A549 (cell line): ENCODE data around the gene LARGE1.
A peak's percentile ranks its signal among the peaks of the same experiment; 100 is the strongest.

Experiments used
- CHD2 ChIP-seq: fragments of 150-350 bp; IDR thresholded peaks from 2 replicates; pipeline ENCODE4 v1.6.1; 2014; ENCODE audit warnings: low read length; ENCODE audit not compliant: partially characterized antibody
- EP300 ChIP-seq, 2 experiments: fragments of >200 bp; sonication (Bioruptor Twin); formaldehyde crosslinking; IDR thresholded peaks; 2 replicates in 1 of 2; 3 replicates in 1 of 2; pipeline ENCODE4 v1.6.1; 2016 to 2017
- FOSL2 ChIP-seq, 2 experiments: fragments of 450-650 bp in 1 of 2; fragments of >200 bp in 1 of 2; sonication (Bioruptor Twin) in 1 of 2; formaldehyde crosslinking; IDR thresholded peaks; 2 replicates each; pipeline versions ENCODE4 v1.5.0 to v1.6.1; 2016 to 2020; ENCODE audit warnings: mild to moderate bottlenecking in 1 of 2, moderate library complexity in 1 of 2
- HMGXB4 ChIP-seq: fragments of 250-450 bp; sonication (Bioruptor Pico); IDR thresholded peaks from 2 replicates; pipeline ENCODE4 v1.5.0; 2021; ENCODE audit warnings: mild to moderate bottlenecking, moderate library complexity, borderline replicate concordance
- JUNB ChIP-seq: fragments of >200 bp; sonication (Bioruptor Twin); formaldehyde crosslinking; IDR thresholded peaks from 2 replicates; pipeline ENCODE4 v1.6.1; 2016
- MAFK ChIP-seq: fragments of 450-650 bp; IDR thresholded peaks from 2 replicates; pipeline ENCODE4 v1.6.1; 2014; ENCODE audit not compliant: partially characterized antibody
- POLR2A ChIP-seq: IDR thresholded peaks from 2 replicates; pipeline ENCODE4 v1.6.1; 2012; ENCODE audit warnings: mild to moderate bottlenecking, low read length
- ZNF302 ChIP-seq: fragments of 250-450 bp; sonication (Bioruptor Pico); IDR thresholded peaks from 2 replicates; pipeline ENCODE4 v1.9.0; 2021; ENCODE audit warnings: inconsistent platforms, mild to moderate bottlenecking, moderate library complexity
- TF ChIP-seq, protein P1 (sequence below): fragments of 200-600 bp; sonication (generic); IDR thresholded peaks from 2 replicates; pipeline ENCODE4 v1.6.1; 2016; ENCODE audit warnings: antibody characterized with exemption, mild to moderate bottlenecking, moderate library complexity
- TF ChIP-seq, protein P2 (sequence below): fragments of >200 bp; sonication (Bioruptor Twin); formaldehyde crosslinking; IDR thresholded peaks from 3 replicates; pipeline ENCODE4 v1.5.1; 2016

GRCh38 chr22:33728847-33729246, 191.4 kb downstream of the LARGE1 start:
- TF ChIP-seq, protein P1, sequence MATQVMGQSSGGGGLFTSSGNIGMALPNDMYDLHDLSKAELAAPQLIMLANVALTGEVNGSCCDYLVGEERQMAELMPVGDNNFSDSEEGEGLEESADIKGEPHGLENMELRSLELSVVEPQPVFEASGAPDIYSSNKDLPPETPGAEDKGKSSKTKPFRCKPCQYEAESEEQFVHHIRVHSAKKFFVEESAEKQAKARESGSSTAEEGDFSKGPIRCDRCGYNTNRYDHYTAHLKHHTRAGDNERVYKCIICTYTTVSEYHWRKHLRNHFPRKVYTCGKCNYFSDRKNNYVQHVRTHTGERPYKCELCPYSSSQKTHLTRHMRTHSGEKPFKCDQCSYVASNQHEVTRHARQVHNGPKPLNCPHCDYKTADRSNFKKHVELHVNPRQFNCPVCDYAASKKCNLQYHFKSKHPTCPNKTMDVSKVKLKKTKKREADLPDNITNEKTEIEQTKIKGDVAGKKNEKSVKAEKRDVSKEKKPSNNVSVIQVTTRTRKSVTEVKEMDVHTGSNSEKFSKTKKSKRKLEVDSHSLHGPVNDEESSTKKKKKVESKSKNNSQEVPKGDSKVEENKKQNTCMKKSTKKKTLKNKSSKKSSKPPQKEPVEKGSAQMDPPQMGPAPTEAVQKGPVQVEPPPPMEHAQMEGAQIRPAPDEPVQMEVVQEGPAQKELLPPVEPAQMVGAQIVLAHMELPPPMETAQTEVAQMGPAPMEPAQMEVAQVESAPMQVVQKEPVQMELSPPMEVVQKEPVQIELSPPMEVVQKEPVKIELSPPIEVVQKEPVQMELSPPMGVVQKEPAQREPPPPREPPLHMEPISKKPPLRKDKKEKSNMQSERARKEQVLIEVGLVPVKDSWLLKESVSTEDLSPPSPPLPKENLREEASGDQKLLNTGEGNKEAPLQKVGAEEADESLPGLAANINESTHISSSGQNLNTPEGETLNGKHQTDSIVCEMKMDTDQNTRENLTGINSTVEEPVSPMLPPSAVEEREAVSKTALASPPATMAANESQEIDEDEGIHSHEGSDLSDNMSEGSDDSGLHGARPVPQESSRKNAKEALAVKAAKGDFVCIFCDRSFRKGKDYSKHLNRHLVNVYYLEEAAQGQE, result no peak
- no peak for TF ChIP-seq ZNF302 (CRISPR knock-in tag)
- TF ChIP-seq CHD2, result no peak
- TF ChIP-seq, protein P2, sequence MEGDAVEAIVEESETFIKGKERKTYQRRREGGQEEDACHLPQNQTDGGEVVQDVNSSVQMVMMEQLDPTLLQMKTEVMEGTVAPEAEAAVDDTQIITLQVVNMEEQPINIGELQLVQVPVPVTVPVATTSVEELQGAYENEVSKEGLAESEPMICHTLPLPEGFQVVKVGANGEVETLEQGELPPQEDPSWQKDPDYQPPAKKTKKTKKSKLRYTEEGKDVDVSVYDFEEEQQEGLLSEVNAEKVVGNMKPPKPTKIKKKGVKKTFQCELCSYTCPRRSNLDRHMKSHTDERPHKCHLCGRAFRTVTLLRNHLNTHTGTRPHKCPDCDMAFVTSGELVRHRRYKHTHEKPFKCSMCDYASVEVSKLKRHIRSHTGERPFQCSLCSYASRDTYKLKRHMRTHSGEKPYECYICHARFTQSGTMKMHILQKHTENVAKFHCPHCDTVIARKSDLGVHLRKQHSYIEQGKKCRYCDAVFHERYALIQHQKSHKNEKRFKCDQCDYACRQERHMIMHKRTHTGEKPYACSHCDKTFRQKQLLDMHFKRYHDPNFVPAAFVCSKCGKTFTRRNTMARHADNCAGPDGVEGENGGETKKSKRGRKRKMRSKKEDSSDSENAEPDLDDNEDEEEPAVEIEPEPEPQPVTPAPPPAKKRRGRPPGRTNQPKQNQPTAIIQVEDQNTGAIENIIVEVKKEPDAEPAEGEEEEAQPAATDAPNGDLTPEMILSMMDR, result no peak
- TF ChIP-seq POLR2A, result no peak
- TF ChIP-seq JUNB, result no peak
- TF ChIP-seq EP300 (IDR thresholded peaks at IDR 0.05), result no peak
- TF ChIP-seq HMGXB4, result no peak
- TF ChIP-seq FOSL2 (IDR thresholded peaks at IDR 0.05), result no peak
- no peak for TF ChIP-seq FOSL2 (CRISPR knock-in tag; IDR thresholded peaks at IDR 0.05)
- TF ChIP-seq MAFK, result peak; percentile 44
